ENCODE data around the gene TTC9B. TPM values are rescaled to one million over a fixed set of nuclear protein-coding genes. Genes with fewer than 3 reads are reported as not detected.

TTC9B gene
- total RNA-seq, 4 donors from 2014 or later, result not detected

Other genes starting within 250 kb of the TTC9B start
- gene PSMC4, start 247.2 kb downstream of the TTC9B start, total RNA-seq, result 100 to 1,000 TPM; 165 to 238 (median 219) TPM
- gene ZNF546, start 221.3 kb downstream of the TTC9B start, total RNA-seq, result 1 to 10 TPM; 3.2 to 6.9 (median 4.2) TPM
- gene ZNF780B, start 162.2 kb downstream of the TTC9B start, total RNA-seq, result 1 to 10 TPM; 2.5 to 5.3 (median 4.3) TPM
- gene ZNF780A, start 127.4 kb downstream of the TTC9B start, total RNA-seq, result 1 to 10 TPM; 1.0 to 8.0 (median 5.4) TPM
- gene MAP3K10, start 27.0 kb downstream of the TTC9B start, total RNA-seq, result 10 to 100 TPM; 16.4 to 25.8 (median 21.6) TPM
- not detected for gene CCNP, start 8.3 kb upstream of the TTC9B start, total RNA-seq
- 100 to 1,000 TPM in 2 of 4 donors, 10 to 100 TPM in 2; 88.0 to 387 (median 102) TPM for gene AKT2, start 67.0 kb upstream of the TTC9B start, total RNA-seq
- gene C19orf47, start 130.0 kb upstream of the TTC9B start, total RNA-seq, result 100 to 1,000 TPM; 178 to 287 (median 219) TPM
- 100 to 1,000 TPM; 136 to 198 (median 190) TPM for gene PLD3, start 130.3 kb upstream of the TTC9B start, total RNA-seq
- gene HIPK4, start 171.8 kb upstream of the TTC9B start, total RNA-seq, result under 1 TPM in 2 of 4 donors, not detected in 2; 0.20 to 0.39 TPM
- 1 to 10 TPM; 2.4 to 4.2 (median 3.2) TPM for gene PRX, start 195.0 kb upstream of the TTC9B start, total RNA-seq
- gene SERTAD1, start 207.6 kb upstream of the TTC9B start, total RNA-seq, result 10 to 100 TPM; 15.3 to 18.3 (median 16.0) TPM
- gene SERTAD3, start 226.0 kb upstream of the TTC9B start, total RNA-seq, result 10 to 100 TPM; 12.7 to 24.4 (median 18.1) TPM
- gene BLVRB, start 247.4 kb upstream of the TTC9B start, total RNA-seq, result 100 to 1,000 TPM; 254 to 679 (median 280) TPM
- gene SPTBN4, start 248.6 kb upstream of the TTC9B start, total RNA-seq, result 1 to 10 TPM in 3 of 4 donors, under 1 TPM in 1; 0.86 to 5.9 (median 2.4) TPM

All from gastrocnemius medialis (tissue), 4 donors.